GM21390 (cell line): ENCODE data around the gene DPPA2.

Experiments
- ATAC-seq: cut with Tn5 transposase; IDR thresholded peaks from one replicate; pipeline ENCODE4 v1.9.1; 2021; ENCODE audit not compliant: unreplicated experiment

The DPPA2 gene

GRCh38 chr3:109325657-109326056, 9.3 kb upstream of the DPPA2 start:
- ATAC-seq, result no peak

GRCh38 chr3:109325109-109325508, 8.8 kb upstream of the DPPA2 start:
- no peak for ATAC-seq

GRCh38 chr3:109313061-109313460, 3.3 kb downstream of the DPPA2 start:
- ATAC-seq, result no peak

- no peak for ATAC-seq
Measured at GRCh38 chr3:109297496-109297895, 18.8 kb downstream of the DPPA2 start.

GRCh38 chr3:109284071-109284470, 32.2 kb downstream of the DPPA2 start:
- no peak for ATAC-seq

- ATAC-seq, result no peak
Measured at GRCh38 chr3:109278546-109278945, 37.8 kb downstream of the DPPA2 start.

- no peak for ATAC-seq
Measured at GRCh38 chr3:109278141-109278540, 38.2 kb downstream of the DPPA2 start.

- ATAC-seq, result no peak
Measured at GRCh38 chr3:109275702-109276293, 40.5 kb downstream of the DPPA2 start.

- ATAC-seq, result no peak
Measured at GRCh38 chr3:109270779-109271178, 45.5 kb downstream of the DPPA2 start.

- no peak for ATAC-seq
Measured at GRCh38 chr3:109269577-109270275, 46.6 kb downstream of the DPPA2 start.

GRCh38 chr3:109268181-109268580, 48.1 kb downstream of the DPPA2 start:
- ATAC-seq, result no peak

GRCh38 chr3:109265295-109265694, 51.0 kb downstream of the DPPA2 start:
- ATAC-seq, result no peak

GRCh38 chr3:109257269-109257668, 59.0 kb downstream of the DPPA2 start:
- ATAC-seq, result no peak

GRCh38 chr3:109254770-109255169, 61.5 kb downstream of the DPPA2 start:
- ATAC-seq, result no peak

GRCh38 chr3:109252641-109253040, 63.7 kb downstream of the DPPA2 start:
- no peak for ATAC-seq
